GM19025 (cell line): Measurements from ENCODE around the gene SGPP1.
"Not testable (repeated sequence)": the region's sequence is repeated elsewhere in the genome, so short reads cannot be mapped to it uniquely, and the experiment has no call there.

Source experiments
- ATAC-seq: cut with Tn5 transposase; IDR thresholded peaks from one replicate; pipeline ENCODE4 v1.9.1; 2021; ENCODE audit warnings: mild to moderate bottlenecking, low read depth, moderate library complexity; ENCODE audit not compliant: unreplicated experiment

The SGPP1 gene

DNA sequence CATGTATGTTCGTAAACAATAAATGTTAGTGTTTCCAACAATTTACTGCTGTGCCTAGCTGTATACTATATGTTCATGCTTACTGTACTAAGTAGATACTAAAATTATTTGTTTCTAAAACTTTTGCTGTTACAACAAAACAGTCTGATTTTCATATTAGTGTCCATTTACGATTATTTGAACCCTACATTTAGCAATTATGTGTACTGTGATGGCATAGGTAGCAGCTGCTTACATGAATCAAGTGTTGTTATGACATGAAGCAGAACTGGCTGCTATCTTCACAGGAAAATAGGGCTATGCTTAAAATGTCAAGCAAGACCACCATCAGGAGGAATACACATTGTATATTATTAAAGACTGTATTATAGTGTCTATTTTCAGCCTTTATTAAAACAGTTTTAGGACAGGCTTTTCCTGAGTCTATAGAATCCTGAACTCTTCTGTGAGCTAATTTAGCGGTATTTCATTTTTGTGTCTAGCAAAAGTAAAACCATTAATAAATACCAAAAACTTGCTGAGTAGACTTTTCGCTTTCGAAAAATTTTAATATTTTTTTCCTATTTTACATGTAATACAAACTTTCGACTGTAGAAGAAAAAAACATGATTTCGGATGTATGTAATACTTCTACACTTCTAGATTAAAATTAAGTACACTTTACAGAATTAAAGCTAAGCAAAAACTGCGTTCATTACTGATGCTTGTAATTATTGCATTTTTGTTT lies 85.0 kb downstream of the SGPP1 start:
- no peak for ATAC-seq

DNA sequence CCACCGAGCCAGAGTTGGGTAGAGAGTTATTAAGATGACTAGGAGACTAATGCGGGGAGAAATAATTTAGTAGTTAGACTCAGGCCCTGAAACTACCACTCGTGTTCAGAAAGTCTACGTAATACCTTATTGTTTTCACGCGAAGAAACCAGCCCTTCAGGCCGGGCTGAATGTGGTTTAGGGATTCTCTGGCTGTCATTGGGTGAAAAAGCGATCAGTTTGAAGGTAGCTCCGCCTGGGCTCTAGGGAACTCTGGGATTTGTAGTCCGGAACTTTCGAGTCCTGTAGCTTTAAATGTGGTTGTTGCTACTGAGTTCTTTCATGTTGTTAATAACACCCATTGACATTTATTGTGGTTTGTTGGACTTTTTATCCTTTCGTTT lies 85.6 kb downstream of the SGPP1 start:
- peak; percentile 42 for ATAC-seq

DNA sequence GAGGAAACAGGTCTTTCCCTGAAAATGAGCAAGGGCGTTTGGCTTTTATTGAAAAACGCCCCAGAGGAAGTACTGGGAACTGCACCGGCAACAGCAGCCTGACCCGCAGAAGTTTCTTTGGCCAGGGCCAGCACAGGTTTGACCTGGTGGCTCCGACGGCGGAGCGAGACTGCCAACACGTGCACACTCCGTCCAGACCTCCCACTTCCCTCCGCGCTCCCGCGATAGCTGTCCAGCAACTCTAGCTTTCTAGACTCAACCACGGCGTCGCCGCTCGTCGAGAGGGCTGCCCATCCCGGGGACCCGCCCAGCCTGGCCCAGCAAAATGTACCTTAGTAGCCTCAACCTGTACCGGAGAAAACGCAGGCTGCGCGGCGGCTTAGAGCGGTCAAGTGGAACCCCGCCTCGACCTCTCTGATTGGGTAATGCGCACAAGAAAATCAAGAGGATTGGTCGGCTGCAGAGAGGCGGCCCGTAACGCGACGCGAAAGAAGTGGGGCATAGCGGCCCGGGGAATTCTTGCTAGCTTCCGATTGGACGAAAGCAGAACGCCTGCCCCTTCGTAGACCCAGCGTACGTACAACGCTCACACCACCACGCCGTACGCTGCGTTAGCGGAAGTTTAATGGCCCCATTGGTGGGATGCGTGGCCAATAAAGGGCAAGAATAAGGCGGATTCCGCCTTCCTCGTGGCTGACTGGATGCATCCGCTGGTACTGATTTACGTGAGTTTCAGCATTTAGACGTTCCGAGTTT lies 86.2 kb downstream of the SGPP1 start, which contains the start of gene WDR89:
Gene WDR89, minus strand, starts transcription at position 399 of the 756 bp plus-strand sequence. CDS start 41,929 bp downstream, outside the sequence.
- ATAC-seq, result peak; percentile 79

DNA sequence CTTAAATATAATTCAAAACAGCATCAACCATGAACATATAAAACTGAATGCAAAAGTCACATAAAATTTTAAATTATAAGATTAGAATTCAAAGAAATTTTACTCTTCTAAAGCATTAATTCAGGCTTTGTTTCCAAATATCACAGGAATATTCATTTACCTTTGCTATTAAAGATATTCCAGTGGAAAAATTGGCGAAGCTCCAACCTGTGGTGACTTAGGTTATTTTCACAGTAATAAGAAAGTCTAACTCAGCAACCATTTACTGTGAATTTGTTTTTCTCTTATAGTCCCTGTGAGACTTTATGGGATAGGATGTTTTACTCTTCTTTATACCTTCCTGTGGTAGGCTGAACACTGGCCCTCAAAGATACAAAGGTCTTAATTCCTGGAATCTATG lies 89.4 kb downstream of the SGPP1 start:
- ATAC-seq, result no peak

DNA sequence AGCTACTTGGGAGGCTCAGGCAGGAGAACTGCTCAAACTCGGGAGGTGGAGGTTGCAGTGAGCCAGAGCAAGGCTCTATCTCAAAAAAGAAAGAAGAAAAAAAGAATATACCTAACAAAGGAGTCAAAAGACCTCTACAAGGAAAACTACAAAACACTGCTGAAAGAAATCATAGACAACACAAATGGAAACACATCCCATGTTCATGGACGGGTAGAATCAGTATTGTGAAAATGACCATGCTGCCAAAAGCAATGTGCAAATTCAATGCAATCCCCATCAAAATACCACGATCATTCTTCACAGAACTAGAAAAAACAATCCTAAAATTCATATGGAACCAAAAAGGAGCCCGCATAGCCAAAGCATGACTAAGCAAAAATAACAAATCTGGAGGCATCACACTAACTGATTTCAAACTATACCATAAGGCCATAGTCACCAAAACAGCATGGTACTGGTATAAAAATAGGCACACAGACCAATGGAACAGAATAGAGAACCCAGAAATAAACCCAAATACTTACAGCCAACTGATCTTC lies 91.7 kb downstream of the SGPP1 start:
- not testable (repeated sequence) for ATAC-seq
